Stomach (tissue), 9 donors: ENCODE data around the gene CATSPER1. TPM values are rescaled to one million over a fixed set of nuclear protein-coding genes. Genes with fewer than 3 reads are reported as not detected.
A peak's percentile ranks its signal among the peaks of the same experiment; 100 is the strongest.

Experiments used
- DNase-seq, 2 donors: peaks; one replicate each; pipeline versions ENCODE4 v3.0.0 to v3.0.0-alpha.2; 2013 to 2019
- H3K27ac ChIP-seq, 5 donors: fragments of 200-600 bp in 4 of 5; sonication (generic) in 4 of 5; one replicate each; pipeline ENCODE4 v1.5.1; 2013 to 2019; ENCODE audit warnings: mild to moderate bottlenecking in 1 of 5, moderate library complexity in 1 of 5
- H3K27me3 ChIP-seq, 3 donors: fragments of 200-600 bp; sonication (generic); one replicate each; pipeline ENCODE4 v1.5.1; 2017 to 2019; ENCODE audit warnings: mixed run types in 1 of 3
- H3K36me3 ChIP-seq, 4 donors: fragments of 200-600 bp; sonication (generic); 1 replicate in 3 of 4; 2 replicates in 1 of 4; pipeline ENCODE4 v1.5.1; 2016 to 2019
- H3K4me1 ChIP-seq, 4 donors: fragments of 200-600 bp; sonication (generic); one replicate each; pipeline ENCODE4 v1.5.1; 2016 to 2019
- H3K4me3 ChIP-seq, 4 donors: fragments of 200-600 bp; sonication (generic) in 3 of 4; one replicate each; pipeline ENCODE4 v1.5.1; 2016 to 2019; ENCODE audit warnings: mild to moderate bottlenecking in 1 of 4
- H3K9me3 ChIP-seq, 4 donors: fragments of 200-600 bp; sonication (generic); one replicate each; pipeline ENCODE4 v1.5.1; 2016 to 2019
- EP300 ChIP-seq: sonication (generic); formaldehyde crosslinking; IDR thresholded peaks from one replicate; pipeline ENCODE4 v1.6.1; 2017; ENCODE audit warnings: antibody characterized with exemption
- POLR2A ChIP-seq, 4 donors: fragments of 450-650 bp; IDR thresholded peaks; one replicate each; pipeline ENCODE4 v1.6.1; 2016; ENCODE audit warnings: antibody characterized with exemption in 4 of 4, control low read depth in 2 of 4, mild to moderate bottlenecking in 1 of 4, moderate library complexity in 1 of 4
- POLR2AphosphoS5 ChIP-seq, 3 donors: sonication (generic); formaldehyde crosslinking; IDR thresholded peaks; one replicate each; pipeline ENCODE4 v1.6.1; 2016; ENCODE audit warnings: antibody characterized with exemption in 3 of 3
- WGBS, 5 donors: extraction: QIAGEN DNeasy Blood & Tissue Kit in 3 of 5; methylation state at CpG; one replicate each; pipeline versions ENCODE4 v1.1.5 to v1.1.7; 2013 to 2018; 5-methylcytosine and 5-hydroxymethylcytosine counted together
- intact Hi-C: fragments of 100-400 bp; cut with DNase I; formaldehyde crosslinking; loops from one replicate; pipeline ENCODE4 v1.15.1; 2023; ENCODE audit warnings: low total_unique reads
- polyA plus RNA-seq, 3 donors: library from polyadenylated mRNA; stranded (reverse); fragments of 200-250 nt; gene quantifications; one replicate each; pipeline ENCODE4 v1.2.3, GENCODE V29; 2013
- total RNA-seq, 5 donors: library from RNA; depleted of rRNA; stranded (reverse); fragments of >200 nt; gene quantifications; one replicate each; pipeline versions ENCODE4 v1.1.0 to v1.2.3, GENCODE V29; 2014 to 2016
- TF ChIP-seq, protein P1 (sequence below), 7 experiments: fragments of 450-650 bp in 4 of 7; fragments of 200-600 bp in 3 of 7; sonication (generic) in 3 of 7; IDR thresholded peaks; one replicate each; pipeline ENCODE4 v1.5.1; 2016 to 2019; ENCODE audit warnings: antibody characterized with exemption in 7 of 7, control low read depth in 2 of 7, mild to moderate bottlenecking in 1 of 7
- donor health status: healthy with polysubstance abuse.
- donor health status: Bipolar disorder and iron deficiency.
- donor health status: healthy.

Gene CATSPER1
- total and polyA plus RNA-seq, 8 donors, result 0.08 to 1.4 (median 0.68) TPM; not detected in 5

DNA sequence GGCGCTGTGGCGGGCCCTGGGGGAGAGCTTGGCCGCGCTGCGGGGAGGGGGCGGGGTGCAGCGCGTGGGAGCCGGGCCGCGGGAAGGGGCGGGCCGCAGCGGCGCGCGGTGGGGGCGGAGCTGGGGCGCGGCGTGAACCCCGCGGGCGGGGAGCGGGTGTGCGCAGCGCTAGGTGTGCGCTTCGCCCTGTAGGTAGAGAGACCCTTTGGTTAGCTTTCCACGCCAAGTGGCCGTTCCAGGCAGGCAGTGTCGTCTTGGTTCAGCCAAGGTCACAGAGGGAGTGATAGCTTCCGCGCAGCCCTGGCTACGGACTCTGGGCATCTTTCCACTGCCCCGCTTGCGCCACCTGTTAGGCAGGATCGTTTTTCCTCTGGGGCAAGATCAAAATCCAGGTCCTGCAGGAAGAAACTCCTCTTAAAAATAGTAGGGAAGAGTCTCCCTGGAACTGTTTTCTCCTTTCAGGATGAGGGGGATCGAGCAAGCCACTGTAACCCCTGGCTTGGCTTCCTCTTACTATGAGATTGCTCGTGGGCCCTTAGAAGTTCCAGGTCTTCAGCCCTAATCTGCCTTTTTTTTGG, 23.5 kb downstream of the CATSPER1 start:
- peak overlapping the region; percentile 84 to 99 (median 94) for H3K4me3 ChIP-seq
- peaks cover 37 to 53% (median 46%) of the 10 kb centered on the region in 4 donors for H3K36me3 ChIP-seq
- H3K27ac ChIP-seq, result peak overlapping the region; percentile 93 to 96 (median 94)
- peak; percentile 3 to 48 (median 30) for TF ChIP-seq POLR2AphosphoS5 (IDR thresholded peaks at IDR 0.05)
- no peak for TF ChIP-seq POLR2A (IDR thresholded peaks at IDR 0.05)
- TF ChIP-seq, protein P1, sequence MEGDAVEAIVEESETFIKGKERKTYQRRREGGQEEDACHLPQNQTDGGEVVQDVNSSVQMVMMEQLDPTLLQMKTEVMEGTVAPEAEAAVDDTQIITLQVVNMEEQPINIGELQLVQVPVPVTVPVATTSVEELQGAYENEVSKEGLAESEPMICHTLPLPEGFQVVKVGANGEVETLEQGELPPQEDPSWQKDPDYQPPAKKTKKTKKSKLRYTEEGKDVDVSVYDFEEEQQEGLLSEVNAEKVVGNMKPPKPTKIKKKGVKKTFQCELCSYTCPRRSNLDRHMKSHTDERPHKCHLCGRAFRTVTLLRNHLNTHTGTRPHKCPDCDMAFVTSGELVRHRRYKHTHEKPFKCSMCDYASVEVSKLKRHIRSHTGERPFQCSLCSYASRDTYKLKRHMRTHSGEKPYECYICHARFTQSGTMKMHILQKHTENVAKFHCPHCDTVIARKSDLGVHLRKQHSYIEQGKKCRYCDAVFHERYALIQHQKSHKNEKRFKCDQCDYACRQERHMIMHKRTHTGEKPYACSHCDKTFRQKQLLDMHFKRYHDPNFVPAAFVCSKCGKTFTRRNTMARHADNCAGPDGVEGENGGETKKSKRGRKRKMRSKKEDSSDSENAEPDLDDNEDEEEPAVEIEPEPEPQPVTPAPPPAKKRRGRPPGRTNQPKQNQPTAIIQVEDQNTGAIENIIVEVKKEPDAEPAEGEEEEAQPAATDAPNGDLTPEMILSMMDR (IDR thresholded peaks at IDR 0.05), result peak in 2 of 7 experiments; percentile 7 to 21
- intact Hi-C loops, result no loop called here
- H3K9me3 ChIP-seq, result no peaks in the 10 kb centered on the region
- peak in 1 of 2 donors; percentile 70 for DNase-seq
- H3K27me3 ChIP-seq, result no peaks in the 10 kb centered on the region
- WGBS, 5 donors, result 0 to 1% (median 1%) methylated on average over 11 to 40 of the region's 40 CpGs
- peaks cover 14 to 41% (median 35%) of the 10 kb centered on the region in 4 donors for H3K4me1 ChIP-seq

DNA sequence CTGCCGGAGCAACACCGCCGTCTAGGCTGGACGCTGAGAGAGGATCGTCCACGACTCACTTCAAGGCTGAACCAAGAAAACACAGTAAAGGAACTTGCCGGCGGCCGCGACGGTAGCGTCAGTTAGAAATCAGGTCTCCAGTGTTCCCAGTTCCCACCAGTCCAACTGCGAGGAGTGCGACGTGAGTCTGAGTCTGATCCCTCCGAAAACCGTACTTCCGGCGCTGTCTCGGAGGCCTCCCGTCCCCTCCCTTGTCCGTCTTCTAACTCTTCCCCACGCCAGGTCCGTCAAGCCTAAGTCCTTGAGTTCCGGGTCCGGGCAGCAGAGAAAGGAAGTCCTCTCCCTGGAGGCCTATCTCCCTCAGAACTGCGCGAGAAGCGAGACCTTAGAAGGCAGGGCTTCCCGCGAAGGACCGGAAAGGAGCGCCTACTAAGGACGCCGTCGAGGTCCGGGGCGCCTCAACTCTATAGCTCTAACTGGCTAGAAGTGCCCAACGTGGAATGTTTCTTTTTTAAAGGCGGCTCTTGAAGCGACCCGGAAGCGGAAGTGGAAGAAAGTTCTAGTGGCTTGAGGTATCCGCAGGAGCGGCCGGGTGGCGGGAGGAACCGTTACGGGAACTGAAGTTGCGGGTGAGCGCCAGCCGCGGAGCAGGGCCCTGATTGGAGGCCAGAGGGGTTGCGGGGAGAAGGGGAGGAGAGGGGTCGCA, 24.2 kb downstream of the CATSPER1 start, which contains the start of the genes BANF1 and EIF1AD:
Gene BANF1, plus strand, starts transcription at position 562 of the 706 bp plus-strand sequence. CDS start 748 bp downstream, outside the sequence.
Gene EIF1AD, minus strand, starts transcription at position 216 of the 706 bp plus-strand sequence. CDS start 1,768 bp downstream, outside the sequence.
- intact Hi-C loops, result no loop called here
- Histone ChIP-seq H3K9me3 (no peaks in the 10 kb centered on the region), H3K4me3 (peak within 1 kb of the TSS; percentile 84 to 99 (median 94)), H3K4me1 (peaks cover 14 to 41% (median 35%) of the 10 kb centered on the region in 4 donors), H3K27me3 (no peaks in the 10 kb centered on the region), H3K36me3 (peaks cover 43 to 59% (median 53%) of the 10 kb centered on the region in 4 donors), H3K27ac (peak within 1 kb of the TSS; percentile 93 to 96 (median 94))
- peak; percentile 92 to 98 for DNase-seq
- 0 to 1% (median 0%) methylated on average over 36 to 55 of the region's 55 CpGs for WGBS, 5 donors
- TF ChIP-seq EP300 (no peak), POLR2AphosphoS5 (IDR thresholded peaks at IDR 0.05) (peak; percentile 58 to 90 (median 69)), POLR2A (IDR thresholded peaks at IDR 0.05) (no peak)
- TF ChIP-seq, protein P1 (IDR thresholded peaks at IDR 0.05), result peak in 1 of 7 experiments; percentile 12

DNA sequence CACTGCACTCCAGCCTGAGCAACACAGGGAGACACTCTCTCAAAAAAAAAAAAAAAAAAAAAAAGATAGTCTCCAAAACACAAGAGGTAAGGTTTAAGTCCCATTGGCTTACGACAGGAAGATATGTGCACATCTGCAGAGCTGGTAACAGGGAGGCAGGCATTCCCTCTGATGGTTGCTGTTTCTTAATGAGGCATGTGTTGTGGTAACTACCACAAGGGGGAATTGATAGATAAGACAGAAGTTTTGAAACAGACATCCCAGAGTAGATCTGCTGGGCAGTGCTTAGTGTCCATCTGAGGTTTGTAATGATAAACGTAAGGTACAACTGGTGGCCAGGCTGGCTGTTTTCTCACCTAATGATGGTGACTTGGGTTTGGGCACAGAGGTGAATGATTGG, 29.0 kb downstream of the CATSPER1 start:
- Histone ChIP-seq H3K36me3 (peaks cover 32 to 48% (median 42%) of the 10 kb centered on the region in 4 donors), H3K9me3 (no peaks in the 10 kb centered on the region), H3K27ac (no peak overlapping the region), H3K4me1 (peaks cover 5 to 25% (median 20%) of the 10 kb centered on the region in 4 donors), H3K27me3 (no peaks in the 10 kb centered on the region), H3K4me3 (no peak overlapping the region)
- DNase-seq, result no peak
- 81 to 91% (median 86%) methylated on average over 2 of the region's 2 CpGs for WGBS, 5 donors
- TF ChIP-seq, protein P1 (IDR thresholded peaks at IDR 0.05), result no peak
- no peak for TF ChIP-seq EP300
- TF ChIP-seq POLR2A (IDR thresholded peaks at IDR 0.05), result no peak
- TF ChIP-seq POLR2AphosphoS5 (IDR thresholded peaks at IDR 0.05), result no peak
- intact Hi-C loops, result no loop called here

DNA sequence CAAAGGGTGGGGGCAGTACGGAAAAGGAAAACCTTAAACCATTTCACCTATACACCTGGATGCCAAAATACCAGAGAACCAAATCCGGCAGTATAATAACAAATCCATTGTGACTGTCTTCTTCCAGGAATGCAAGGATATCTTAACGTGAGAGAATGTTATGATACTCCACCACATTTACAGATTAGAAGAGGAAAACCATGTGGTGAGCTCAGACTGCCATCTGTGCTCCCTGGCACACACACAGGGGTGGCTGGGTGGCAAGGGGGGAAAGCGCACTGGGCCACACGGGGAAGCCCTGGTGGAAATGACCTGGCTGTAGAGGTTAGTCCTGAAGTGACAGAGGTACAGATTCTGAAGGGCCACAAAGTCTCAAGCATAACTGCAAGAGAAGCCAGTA, 34.2 kb downstream of the CATSPER1 start:
- intact Hi-C loops, result no loop called here
- H3K4me1 ChIP-seq, result peaks cover 0 to 10% (median 3%) of the 10 kb centered on the region in 4 donors
- H3K36me3 ChIP-seq, result peaks cover 0 to 20% (median 16%) of the 10 kb centered on the region in 4 donors
- H3K27ac ChIP-seq, result no peak overlapping the region
- no peaks in the 10 kb centered on the region for H3K9me3 ChIP-seq
- TF ChIP-seq, protein P1 (IDR thresholded peaks at IDR 0.05), result no peak
- TF ChIP-seq EP300 (no peak), POLR2AphosphoS5 (IDR thresholded peaks at IDR 0.05) (no peak), POLR2A (IDR thresholded peaks at IDR 0.05) (no peak)
- H3K4me3 ChIP-seq, result no peak overlapping the region
- 69 to 82% (median 80%) methylated on average over 5 of the region's 5 CpGs for WGBS, 5 donors
- DNase-seq, result no peak
- no peaks in the 10 kb centered on the region for H3K27me3 ChIP-seq
